Cerebellar cortex (tissue), 1 donor: ENCODE data around the gene ATG4A.

Source experiments
- DNase-seq: peaks from one replicate; pipeline ENCODE4 v3.0.0-alpha.2; 2015; ENCODE audit warnings: low spot score

Gene ATG4A

GRCh38 chrX:108091264-108091877 lies at the start of gene ATG4A, which contains the start of gene PSMD10:
Gene ATG4A, plus strand, starts transcription at chrX:108091778. Its CDS starts 49 bp downstream, at chrX:108091827.
Gene PSMD10, minus strand, starts transcription at chrX:108091542. Its CDS starts 22 bp downstream, at chrX:108091520.
- peak; percentile 97 for DNase-seq

GRCh38 chrX:108044554-108045256 lies 46.9 kb upstream of the ATG4A start, which contains the start of gene VSIG1:
Gene VSIG1, plus strand, starts transcription at chrX:108045065. Its CDS starts 66 bp downstream, at chrX:108045131.
- DNase-seq, result no peak

DNA sequence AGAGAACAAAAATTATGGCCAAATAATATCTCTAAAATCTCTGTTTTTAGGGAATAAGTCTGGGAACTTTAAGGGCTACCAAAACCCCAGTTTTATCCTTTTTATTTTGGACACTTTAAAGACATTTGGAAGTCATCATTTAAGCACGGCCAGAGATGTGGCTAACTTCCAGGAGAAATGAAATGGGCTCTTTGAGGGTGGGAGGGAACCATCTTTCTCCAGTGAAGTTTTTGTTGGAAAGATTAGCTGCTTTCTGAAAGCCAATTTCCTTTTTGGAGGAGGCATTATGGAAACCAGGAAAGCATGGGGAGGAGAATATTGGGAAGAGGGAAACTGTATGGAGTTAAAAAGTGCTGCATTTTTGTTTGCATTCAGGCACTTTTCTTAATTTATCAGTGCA lies 41.9 kb upstream of the ATG4A start:
- no peak for DNase-seq

GRCh38 chrX:108053218-108053617 lies 38.4 kb upstream of the ATG4A start:
- no peak for DNase-seq

GRCh38 chrX:108055546-108055945 lies 36.0 kb upstream of the ATG4A start:
- no peak for DNase-seq

DNA sequence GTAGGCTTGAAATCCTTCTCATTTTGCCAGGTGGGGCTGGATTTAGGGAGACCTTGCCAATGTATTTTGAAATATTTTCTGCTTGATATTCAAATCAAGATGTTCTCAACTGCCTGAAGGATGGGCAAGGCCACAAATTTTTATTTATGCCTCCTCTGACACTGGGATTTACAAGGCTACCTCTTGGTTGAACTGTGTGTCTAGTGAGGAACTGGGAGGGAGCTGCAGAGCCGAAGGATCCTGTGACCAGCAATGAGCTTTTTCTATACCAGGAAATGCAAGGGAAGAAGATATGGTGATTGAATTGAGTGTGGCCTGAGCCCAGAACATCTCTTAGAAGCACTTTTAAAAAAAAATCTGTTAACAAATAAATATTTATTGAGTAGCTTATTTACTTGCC lies 31.8 kb upstream of the ATG4A start:
- no peak for DNase-seq

GRCh38 chrX:108064001-108064400 lies 27.6 kb upstream of the ATG4A start:
- no peak for DNase-seq

GRCh38 chrX:108064613-108065012 lies 27.0 kb upstream of the ATG4A start:
- no peak for DNase-seq

DNA sequence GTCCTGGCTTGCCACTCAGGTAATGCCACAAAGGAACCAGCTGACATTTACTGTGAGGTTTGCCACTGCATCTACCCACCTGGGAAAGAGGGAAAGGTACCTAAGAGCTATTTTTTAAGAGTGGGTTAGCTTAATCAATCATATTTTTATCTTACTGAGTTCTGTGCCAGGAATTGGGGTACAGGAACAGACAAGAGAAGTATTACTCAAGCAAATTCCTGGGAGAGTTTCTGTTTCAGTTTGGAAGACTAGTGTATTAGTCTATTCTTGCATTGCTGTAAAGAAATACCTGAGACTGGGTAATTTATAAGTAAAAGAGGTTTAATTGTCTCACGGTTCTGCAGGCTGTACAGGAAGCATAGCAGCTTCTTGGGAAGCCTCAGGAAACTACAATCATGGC lies 23.5 kb upstream of the ATG4A start:
- no peak for DNase-seq

DNA sequence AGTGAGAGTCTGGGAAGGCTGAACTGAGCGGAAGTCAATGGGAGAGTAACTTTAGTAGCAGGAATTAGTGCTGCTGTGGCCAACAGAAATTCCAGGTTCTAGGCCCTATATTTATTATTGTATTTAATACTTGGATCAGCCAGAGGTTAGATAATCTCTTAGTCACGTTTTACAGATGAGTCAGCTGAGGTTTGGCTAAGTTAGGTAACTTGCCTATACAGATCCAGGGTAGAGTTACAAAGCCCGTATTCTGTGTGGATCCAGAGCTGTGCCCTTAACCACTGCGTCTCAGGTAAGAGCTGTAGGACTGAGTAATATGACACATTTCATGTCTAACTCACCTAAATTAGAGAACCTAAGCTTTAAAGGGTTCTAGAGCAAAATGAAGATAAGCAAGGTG lies 20.7 kb upstream of the ATG4A start:
- DNase-seq, result no peak

GRCh38 chrX:108071578-108071977 lies 20.0 kb upstream of the ATG4A start:
- DNase-seq, result no peak

DNA sequence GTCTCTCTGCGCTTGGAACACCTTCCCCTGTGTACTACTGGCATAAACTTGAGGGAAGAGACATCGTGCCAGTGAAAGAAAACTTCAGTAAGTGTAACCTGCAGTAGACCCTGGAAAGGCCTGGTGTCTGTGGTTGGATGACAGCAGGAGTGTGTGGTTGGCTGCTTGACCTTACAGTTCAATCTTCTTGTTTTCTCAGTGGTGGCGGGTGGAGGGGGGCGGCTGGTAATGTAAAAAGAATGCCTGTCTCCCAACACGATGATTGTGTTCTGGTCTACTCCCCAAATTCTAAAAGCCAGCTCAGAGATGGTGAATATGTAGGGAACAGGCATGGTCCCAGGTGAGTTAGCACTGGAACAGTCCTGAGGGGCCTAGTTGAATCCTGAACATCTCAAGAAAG lies 18.8 kb upstream of the ATG4A start:
- no peak for DNase-seq

- DNase-seq, result no peak
Measured at GRCh38 chrX:108081110-108081509, 10.5 kb upstream of the ATG4A start.

DNA sequence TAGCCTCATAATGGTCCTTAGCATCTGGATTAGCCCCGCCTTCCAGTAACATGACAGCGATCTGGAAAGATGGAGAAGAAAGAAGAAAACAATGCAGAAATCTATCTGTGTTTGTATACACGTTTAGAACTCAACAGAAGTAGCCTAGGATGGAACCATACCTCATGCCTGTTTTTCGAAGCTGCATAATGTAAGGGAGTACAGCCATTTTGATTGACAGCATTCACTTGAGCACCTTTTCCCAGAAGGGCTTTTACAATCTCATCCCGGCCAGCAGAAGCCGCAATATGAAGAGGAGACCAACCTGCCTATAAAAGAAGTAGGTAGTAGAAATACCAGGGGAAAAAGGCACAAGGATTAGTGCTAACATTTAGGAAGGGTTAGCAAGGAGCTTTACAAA lies 3.8 kb upstream of the ATG4A start:
- no peak for DNase-seq

GRCh38 chrX:108088511-108088910 lies 3.1 kb upstream of the ATG4A start:
- DNase-seq, result no peak

GRCh38 chrX:108090491-108091263 lies 901 bp upstream of the ATG4A start:
- peak; percentile 0 for DNase-seq

DNA sequence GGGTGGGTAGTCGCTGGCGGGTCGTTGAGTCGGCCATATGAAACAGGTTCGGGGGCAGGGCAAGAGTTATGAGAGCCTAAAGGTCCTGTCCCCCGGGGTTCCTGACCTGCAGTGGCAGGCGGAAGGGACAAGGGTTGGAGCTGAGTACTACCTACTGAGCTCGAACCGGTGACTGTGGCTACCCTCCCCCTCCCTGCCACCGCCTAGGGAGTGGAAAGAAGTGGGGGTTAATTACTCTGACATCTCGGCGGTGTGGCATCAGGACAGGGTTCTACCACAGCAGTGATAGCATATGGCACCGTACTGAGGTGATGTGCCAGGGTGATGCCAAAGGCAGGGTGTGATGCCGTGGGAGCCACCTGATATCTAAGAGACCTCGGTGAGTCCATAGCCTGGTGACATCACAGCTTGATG lies 307 bp downstream of the ATG4A start:
- DNase-seq, result peak; percentile 45

DNA sequence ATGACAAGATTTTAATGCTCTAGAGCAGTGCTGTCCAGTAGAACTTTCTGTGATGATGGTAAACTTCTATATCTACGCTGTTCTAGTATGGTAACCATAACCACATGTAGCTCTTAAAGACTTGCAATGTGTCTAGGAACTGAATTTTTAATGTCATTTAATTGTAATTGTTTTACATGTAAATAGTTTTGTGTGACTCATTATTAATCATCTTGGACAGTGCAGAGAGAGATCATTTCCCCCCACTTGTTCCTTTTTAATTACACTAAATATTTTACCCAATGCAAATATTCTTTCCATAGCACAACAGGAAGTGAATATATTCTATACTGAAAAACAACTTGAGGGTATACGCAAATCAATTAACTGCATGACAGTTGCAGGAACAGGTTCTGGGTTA lies 5.8 kb downstream of the ATG4A start:
- DNase-seq, result no peak

- DNase-seq, result no peak
Measured at GRCh38 chrX:108105473-108105872, 13.9 kb downstream of the ATG4A start.

DNA sequence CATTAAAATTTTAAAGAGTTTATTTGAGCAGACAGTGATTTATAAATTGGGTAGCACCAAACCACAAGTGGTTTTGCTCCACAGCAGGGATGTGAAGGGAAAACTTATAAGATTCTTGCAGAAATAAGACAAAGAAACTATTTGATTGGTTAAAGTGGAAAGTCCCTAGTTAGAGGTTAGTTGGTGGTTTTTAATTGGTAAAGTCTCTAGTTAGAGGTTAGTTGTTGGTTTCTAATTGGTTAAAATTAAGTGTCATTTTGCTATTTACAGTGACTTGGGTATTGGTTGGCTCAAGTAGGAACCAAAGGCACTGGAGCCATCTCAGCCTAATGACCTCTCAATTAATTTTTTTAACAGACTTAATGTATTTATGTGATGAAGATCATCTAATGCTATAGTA lies 23.0 kb downstream of the ATG4A start:
- no peak for DNase-seq

- DNase-seq, result no peak
Measured at GRCh38 chrX:108117988-108118387, 26.4 kb downstream of the ATG4A start.

DNA sequence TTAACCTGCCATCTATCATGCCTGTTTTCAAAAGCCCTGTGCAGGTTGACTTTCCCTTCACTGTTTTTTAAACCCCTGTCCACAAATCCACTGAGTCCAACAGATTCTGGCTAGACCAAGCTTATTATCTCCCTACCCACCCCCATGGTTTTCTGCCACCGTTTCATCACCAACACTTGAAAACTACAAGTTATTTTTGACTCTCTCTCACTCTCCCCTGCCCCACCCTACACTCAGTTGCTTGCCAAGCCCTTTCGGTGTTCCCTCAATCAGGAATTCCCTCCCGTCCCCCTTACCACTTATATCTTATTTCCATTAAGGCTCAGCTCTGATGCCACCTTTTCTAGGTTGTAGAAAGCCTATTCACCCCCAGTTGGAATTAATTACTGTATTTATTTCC lies 29.7 kb downstream of the ATG4A start:
- DNase-seq, result no peak

DNA sequence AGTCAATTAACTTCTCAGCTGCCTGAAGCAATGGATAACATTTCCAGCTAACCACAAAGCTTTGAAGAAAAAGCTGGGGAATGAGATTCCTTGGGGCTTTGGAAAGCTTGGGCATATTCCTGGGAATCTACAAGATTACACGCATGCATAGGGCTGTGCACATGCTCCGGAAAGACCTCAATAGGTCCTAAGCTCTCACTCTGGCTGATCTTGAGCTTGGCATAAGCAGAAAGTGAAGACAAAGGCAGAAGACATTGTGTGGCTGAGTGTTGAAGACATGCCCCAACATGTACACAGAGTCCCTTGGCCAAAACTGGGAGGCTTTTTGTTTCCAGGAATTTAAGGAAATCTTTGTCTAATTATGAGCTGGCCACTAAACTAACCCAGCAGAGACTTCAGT lies 31.2 kb downstream of the ATG4A start:
- DNase-seq, result no peak
